HUES64 (cell line): Measurements from ENCODE around the gene UBE2L6.

Source experiments
- H3K27ac ChIP-seq: 2 replicates; pipeline ENCODE4 v1.7.0; 2013; ENCODE audit warnings: low read depth, low read length, inconsistent platforms
- H3K27me3 ChIP-seq: 2 replicates; pipeline ENCODE4 v1.6.1; 2013; ENCODE audit warnings: mild to moderate bottlenecking, low read length; ENCODE audit not compliant: insufficient read depth
- H3K36me3 ChIP-seq: 2 replicates; pipeline ENCODE4 v1.6.1; 2013; ENCODE audit warnings: mild to moderate bottlenecking, low read length; ENCODE audit not compliant: insufficient read depth
- H3K4me1 ChIP-seq: 2 replicates; pipeline ENCODE4 v1.6.1; 2013; ENCODE audit warnings: mild to moderate bottlenecking, low read length, moderate library complexity; ENCODE audit not compliant: insufficient read depth
- H3K4me3 ChIP-seq: 2 replicates; pipeline ENCODE4 v1.5.1; 2013; ENCODE audit warnings: mild to moderate bottlenecking, low read length, moderate library complexity
- H3K9ac ChIP-seq: 2 replicates; pipeline ENCODE4 v1.6.1; 2013; ENCODE audit warnings: mild to moderate bottlenecking, low read depth, low read length
- H3K9me3 ChIP-seq: 2 replicates; pipeline ENCODE4 v1.6.1; 2013; ENCODE audit warnings: low read depth, low read length; ENCODE audit not compliant: insufficient read depth
- WGBS: fragments of 150-250, 120-280 bp; methylation state at CpG from one replicate; pipeline ENCODE4 v1.1.7; 2013; ENCODE audit warnings: missing lambda C conversion rate; 5-methylcytosine and 5-hydroxymethylcytosine counted together

UBE2L6 gene

DNA sequence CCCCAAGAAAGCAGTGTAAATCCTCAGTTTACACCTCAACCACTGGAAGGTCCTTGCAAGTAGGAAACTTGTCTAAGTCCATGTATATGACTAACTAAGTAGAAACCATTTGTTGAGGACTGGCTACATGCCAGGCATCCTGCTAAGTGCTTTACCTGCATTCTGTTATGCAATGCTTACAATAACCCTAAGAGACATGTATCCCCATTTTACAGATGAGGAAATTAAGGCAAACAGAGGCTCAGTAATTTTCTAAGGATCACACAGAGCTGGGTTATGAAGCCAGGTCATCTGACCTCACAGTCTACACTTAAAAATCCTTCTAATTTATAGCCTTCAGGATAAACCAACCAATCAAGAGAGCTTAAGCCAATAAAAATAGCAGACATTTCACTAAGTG lies 38.5 kb downstream of the UBE2L6 start:
- Histone ChIP-seq H3K4me1 (peaks cover 12% of the 10 kb centered on the region), H3K27ac (no peak overlapping the region), H3K4me3 (no peak overlapping the region), H3K36me3 (peaks cover 18% of the 10 kb centered on the region), H3K9me3 (no peaks in the 10 kb centered on the region), H3K27me3 (no peaks in the 10 kb centered on the region), H3K9ac (no peak overlapping the region)

DNA sequence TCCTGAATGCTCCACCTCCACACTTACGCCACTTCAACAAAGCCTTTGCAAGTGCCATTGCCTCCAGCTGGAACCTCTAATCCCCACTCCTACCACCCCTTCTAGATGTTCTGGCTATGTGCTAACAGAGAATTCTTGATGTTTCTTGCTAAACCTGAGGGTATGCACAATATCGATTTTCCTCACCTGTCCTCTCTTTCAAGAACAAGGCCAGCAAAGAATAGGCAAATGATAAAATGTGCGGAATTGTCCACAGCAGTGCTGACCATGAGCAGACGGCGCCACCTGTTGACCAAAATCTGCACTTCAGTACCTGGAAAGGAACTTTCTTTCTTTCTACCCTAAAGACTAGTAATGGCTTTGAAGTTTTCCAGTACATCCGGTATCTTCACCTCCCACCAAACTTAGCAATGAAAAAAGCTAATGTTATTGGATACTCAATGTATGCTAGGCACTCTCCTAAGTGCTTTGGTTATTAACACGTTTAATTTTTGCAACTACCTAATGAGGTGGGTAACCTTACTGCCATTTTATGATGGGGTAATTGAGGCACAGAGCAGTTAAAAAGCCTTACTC lies 40.3 kb downstream of the UBE2L6 start:
- Histone ChIP-seq H3K27ac (no peak overlapping the region), H3K9ac (no peak overlapping the region)

DNA sequence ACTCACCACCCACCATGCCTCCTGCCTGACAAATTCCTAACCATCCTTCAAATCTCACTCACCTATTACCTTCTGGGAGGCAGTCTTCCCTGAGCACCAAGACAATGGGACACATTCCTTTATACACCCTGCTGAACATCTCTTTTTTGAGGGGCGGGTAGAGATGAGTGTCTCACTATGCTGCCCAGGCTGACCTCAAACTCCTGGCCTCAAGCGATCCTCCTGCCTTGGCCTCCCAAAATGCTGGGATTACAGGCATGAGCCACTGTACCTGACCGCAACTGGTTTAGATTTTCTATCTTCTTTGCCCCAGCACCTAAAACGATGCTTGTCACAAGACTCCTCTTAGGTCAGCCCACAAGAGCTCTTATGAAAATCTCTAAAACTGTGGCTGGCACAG lies 44.1 kb downstream of the UBE2L6 start:
- Histone ChIP-seq H3K27me3 (no peaks in the 10 kb centered on the region), H3K9me3 (no peaks in the 10 kb centered on the region), H3K36me3 (peaks cover 6% of the 10 kb centered on the region), H3K4me3 (no peak overlapping the region), H3K9ac (no peak overlapping the region), H3K27ac (no peak overlapping the region), H3K4me1 (peaks cover 2% of the 10 kb centered on the region; the same call in 1 of the 2 replicates)
- 91% methylated on average over 4 of the region's 4 CpGs for WGBS

More for the DNA sequence above, 40.3 kb downstream of the UBE2L6 start:
- WGBS: 29% methylated on average over 6 of the region's 7 CpGs
- peaks cover 12% of the 10 kb centered on the region for H3K4me1 ChIP-seq
- no peaks in the 10 kb centered on the region for H3K27me3 ChIP-seq
- H3K9me3 ChIP-seq: no peaks in the 10 kb centered on the region
- H3K4me3 ChIP-seq: no peak overlapping the region
- peaks cover 18% of the 10 kb centered on the region for H3K36me3 ChIP-seq

DNA sequence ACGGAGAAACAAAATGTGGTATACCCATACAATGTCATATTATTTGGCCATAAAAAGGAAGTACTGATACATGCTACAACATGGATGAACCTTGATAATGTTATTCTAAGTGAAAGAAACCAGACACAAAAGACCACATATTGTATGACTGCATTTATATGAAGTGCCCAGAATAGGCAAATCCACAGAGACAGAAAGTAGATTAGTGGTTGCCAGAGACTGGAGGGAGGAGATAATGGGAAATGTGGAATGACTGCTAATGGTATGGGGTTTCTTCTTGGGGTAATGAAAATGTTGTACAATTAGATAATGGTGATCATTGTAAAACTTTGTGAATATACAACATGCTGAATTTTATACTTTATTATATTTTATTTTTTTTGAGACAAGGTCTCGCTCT lies 46.4 kb downstream of the UBE2L6 start:
- H3K9ac ChIP-seq: no peak overlapping the region
- H3K27ac ChIP-seq: no peak overlapping the region
- H3K9me3 ChIP-seq: no peaks in the 10 kb centered on the region
- no peak overlapping the region for H3K4me3 ChIP-seq
- H3K36me3 ChIP-seq: no peaks in the 10 kb centered on the region; the same call in 1 of the 2 replicates
- WGBS: 97% methylated on average over 2 of the region's 2 CpGs
- peaks cover 16% of the 10 kb centered on the region for H3K27me3 ChIP-seq
- H3K4me1 ChIP-seq: peaks cover 1% of the 10 kb centered on the region; the same call in 1 of the 2 replicates

DNA sequence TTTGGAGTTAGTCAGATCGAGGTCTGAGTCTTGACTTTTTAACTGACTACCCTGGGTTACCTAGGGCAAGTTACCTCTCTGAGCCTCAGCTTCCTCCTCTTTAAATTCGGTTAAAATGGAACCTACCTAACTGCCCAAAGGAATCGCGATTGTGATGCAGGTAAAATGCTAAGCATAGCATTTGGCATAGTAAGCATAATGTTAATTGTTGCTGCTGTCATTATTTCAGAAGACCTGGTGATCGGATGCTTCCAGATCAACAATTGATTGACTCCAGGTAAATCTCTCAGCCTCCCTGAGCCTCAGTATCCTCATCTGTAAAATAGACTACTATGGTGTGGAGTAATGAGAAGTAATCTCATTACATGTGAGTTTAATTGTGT lies 51.4 kb downstream of the UBE2L6 start:
- Histone ChIP-seq H3K9me3 (no peaks in the 10 kb centered on the region), H3K9ac (peak overlapping the region; percentile 69; the same call in 1 of the 2 replicates), H3K27ac (no peak overlapping the region), H3K36me3 (no peaks in the 10 kb centered on the region), H3K4me1 (peaks cover 3% of the 10 kb centered on the region; the same call in 1 of the 2 replicates), H3K4me3 (peak overlapping the region; percentile 70), H3K27me3 (peaks cover 46% of the 10 kb centered on the region)
- 14% methylated on average over 5 of the region's 5 CpGs for WGBS

DNA sequence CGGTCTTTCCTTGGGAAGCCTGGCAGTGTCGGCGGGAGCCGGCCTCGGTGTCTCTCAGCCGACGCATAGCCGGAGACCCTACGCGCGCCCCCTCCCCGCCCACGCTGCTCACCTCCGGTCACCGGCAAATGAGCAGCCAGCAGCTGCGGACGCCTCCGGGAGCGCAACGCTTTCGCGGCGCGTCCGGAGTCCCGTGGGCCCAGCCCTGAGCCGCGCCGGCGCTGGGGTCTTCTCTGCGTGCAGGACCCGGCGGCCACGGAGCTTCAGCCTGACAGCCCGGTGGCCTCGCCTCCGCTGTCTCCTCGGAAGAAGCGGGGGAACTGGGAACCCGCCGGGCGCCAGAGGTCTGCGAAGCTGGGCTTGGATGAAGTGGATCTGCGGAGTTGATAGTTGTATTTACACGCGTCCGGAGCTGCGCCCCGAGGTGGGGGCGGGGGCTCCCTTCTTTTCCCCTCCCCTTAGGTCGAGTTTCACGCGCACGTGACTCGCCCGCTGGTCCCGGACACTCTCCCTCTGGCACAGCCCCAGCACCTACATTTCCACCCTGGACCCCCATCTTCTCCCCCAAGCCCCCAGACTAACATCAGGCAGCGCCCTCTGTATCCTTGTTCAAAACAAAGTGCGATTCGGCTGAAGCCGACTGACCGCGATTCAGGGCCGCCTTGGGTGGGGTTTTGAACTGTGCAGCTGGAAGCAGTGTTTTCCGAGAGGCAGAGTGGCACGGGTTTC lies 52.0 kb downstream of the UBE2L6 start, which contains the start of gene SLC43A1:
Gene SLC43A1 (minus strand): TSS at position 371 of the 729 bp plus-strand sequence. CDS start 1,591 bp downstream, outside the sequence.
- H3K27me3 ChIP-seq: peaks cover 46% of the 10 kb centered on the region
- H3K9ac ChIP-seq: peak within 1 kb of the TSS; percentile 69
- no peaks in the 10 kb centered on the region for H3K9me3 ChIP-seq
- H3K27ac ChIP-seq: no peak within 1 kb of the TSS
- H3K36me3 ChIP-seq: no peaks in the 10 kb centered on the region
- peaks cover 3% of the 10 kb centered on the region; the same call in 1 of the 2 replicates for H3K4me1 ChIP-seq
- H3K4me3 ChIP-seq: peak within 1 kb of the TSS; percentile 70
- under 1% methylated on average over 66 of the region's 66 CpGs for WGBS

DNA sequence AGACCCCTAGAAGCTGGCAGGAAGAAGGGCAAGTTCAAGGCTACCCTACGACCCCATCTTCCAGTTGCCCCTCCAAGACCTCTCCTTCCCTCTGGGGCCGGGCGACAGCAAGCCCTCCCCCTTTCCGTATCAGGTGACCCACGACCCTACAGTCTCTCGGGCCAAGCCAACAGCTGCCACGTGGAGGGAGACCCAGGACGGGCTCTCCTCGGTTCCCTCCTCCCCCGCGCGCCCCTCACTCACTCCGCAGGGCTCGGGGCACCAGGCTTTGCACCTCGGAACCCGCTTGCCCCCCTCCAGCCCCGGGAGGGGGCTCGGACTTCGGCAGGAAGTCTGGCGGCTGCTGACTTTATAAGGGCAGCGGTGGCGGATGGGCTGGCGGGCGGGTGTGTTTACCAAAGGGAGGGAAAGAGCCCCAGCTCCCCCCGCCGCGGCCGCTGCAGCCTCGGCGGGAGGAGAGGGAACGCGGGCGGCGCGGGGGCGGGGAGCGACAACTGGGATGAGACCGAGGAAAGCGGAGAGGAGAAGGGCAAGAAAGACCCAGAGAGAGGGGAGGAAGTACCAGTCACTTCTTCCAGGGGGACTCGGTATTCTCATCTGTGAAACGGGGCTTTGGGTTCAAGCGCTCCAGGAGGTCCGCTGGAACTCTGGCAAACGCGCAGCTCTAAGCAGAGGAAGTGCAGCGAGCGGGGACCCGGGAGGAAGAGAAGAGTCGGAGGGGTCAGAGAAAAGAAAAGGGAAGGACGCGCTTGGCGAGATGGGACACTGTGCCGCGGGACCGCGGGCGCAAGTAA lies 52.7 kb downstream of the UBE2L6 start:
- Histone ChIP-seq H3K4me3 (peak overlapping the region; percentile 70), H3K4me1 (peaks cover 3% of the 10 kb centered on the region; the same call in 1 of the 2 replicates), H3K9ac (peak overlapping the region; percentile 69), H3K27ac (no peak overlapping the region), H3K36me3 (no peaks in the 10 kb centered on the region), H3K27me3 (peaks cover 46% of the 10 kb centered on the region), H3K9me3 (no peaks in the 10 kb centered on the region)
- under 1% methylated on average over 57 of the region's 57 CpGs for WGBS

DNA sequence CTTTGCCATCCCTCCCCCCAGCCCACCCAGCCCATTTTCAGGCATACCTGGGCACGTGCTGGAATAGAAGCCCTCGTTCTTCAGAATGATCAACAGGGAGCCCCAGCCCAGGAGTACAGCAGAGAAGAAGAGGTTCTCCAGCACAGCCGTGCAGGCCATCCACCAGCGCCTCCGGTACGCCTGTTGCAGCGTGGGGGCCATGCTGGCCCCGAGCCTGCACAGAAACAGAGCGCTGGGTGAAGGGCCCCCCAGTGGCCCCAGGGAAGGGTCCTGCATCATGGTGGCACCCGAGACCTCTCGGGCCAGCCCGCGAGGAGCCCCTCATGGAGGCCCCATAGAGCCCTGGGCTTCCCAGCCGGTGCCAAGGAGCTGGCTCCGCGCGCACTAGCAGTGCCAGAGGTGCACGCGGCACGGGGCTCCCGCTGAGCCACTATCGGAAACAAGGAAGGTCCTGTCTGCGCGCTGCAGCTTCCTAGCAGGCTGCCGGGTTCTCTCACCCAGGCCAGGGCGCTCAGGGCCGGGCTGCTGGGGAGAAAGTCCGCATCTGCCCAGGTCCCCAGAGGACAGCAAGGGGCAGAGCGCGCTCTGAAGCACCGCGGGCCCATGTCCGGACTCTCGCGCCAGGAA lies 53.4 kb downstream of the UBE2L6 start:
- H3K9me3 ChIP-seq: no peaks in the 10 kb centered on the region
- peak overlapping the region; percentile 70 for H3K4me3 ChIP-seq
- 7% methylated on average over 35 of the region's 35 CpGs for WGBS
- no peaks in the 10 kb centered on the region for H3K36me3 ChIP-seq
- H3K27me3 ChIP-seq: peaks cover 46% of the 10 kb centered on the region
- H3K27ac ChIP-seq: no peak overlapping the region
- peaks cover 3% of the 10 kb centered on the region; the same call in 1 of the 2 replicates for H3K4me1 ChIP-seq
- peak overlapping the region; percentile 69 for H3K9ac ChIP-seq

DNA sequence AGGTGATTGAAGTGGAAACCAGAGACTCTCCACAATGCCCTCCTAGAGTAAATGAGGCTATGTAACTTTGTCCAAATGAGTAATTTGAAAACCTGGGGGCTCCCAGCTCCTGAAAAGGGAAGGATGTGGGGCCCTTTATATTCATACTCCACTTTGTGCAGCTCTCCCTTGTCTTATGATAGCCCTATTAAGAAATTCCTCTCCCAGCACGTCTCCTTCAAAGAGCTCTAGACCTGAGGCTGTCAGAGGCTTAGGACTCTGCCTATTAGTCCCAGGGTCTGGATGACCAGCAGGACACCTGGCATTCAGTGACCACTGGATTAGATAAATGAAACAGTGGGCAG lies 54.0 kb downstream of the UBE2L6 start:
- peak overlapping the region; percentile 70 for H3K4me3 ChIP-seq
- peaks cover 3% of the 10 kb centered on the region; the same call in 1 of the 2 replicates for H3K4me1 ChIP-seq
- no peaks in the 10 kb centered on the region for H3K9me3 ChIP-seq
- peaks cover 46% of the 10 kb centered on the region for H3K27me3 ChIP-seq
- H3K9ac ChIP-seq: no peak overlapping the region
- 38% methylated on average over 1 of the region's 1 CpG for WGBS
- no peaks in the 10 kb centered on the region for H3K36me3 ChIP-seq
- H3K27ac ChIP-seq: no peak overlapping the region

DNA sequence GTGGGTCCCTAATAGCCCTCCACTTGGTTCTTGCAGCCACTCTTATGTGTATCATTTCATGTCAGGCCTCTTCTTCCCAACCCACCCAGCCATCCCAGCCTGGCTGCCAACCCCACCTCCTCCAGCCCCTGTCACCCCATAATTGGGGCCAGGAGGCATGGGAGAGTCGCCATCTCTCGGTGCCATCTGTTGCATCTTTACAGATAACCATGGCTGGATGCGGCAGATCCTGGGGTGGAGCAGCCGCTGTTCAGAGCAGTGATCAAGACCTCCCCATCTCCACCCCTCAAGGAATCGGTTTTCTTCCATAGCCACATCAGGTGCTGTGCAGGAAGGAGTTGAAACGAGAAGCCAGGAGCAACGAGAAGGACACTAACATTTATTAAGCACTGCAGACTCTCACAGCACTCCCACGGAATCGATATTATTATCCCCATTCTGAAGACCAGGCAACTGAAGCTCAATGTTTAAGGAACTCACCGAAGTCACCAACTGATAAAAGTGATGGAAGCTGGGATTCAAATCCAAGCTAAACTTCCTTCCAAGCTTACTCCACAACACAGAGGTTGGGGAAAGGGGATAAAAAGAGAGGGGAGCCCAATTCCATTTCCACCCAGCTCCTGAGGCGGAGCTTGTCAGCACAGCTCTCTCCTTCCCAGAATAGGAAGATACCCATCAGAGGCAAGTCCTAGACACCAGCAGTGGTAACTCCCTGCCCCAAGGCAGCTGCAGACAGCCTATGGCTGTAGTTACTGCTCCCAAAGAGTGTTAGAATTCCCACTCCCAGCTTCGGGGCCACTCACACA lies 54.6 kb downstream of the UBE2L6 start:
- 0 out of 2 replicates have a peak overlapping the region, but pooled peaks have one; percentile 70 for H3K4me3 ChIP-seq
- H3K4me1 ChIP-seq: peaks cover 3% of the 10 kb centered on the region; the same call in 1 of the 2 replicates
- 90% methylated on average over 11 of the region's 12 CpGs for WGBS
- H3K36me3 ChIP-seq: no peaks in the 10 kb centered on the region
- peaks cover 46% of the 10 kb centered on the region for H3K27me3 ChIP-seq
- H3K9me3 ChIP-seq: no peaks in the 10 kb centered on the region
- no peak overlapping the region for H3K27ac ChIP-seq
- H3K9ac ChIP-seq: no peak overlapping the region
